HG03558 (cell line): ENCODE data around the gene VIT.
"Not testable (repeated sequence)": the region's sequence is repeated elsewhere in the genome, so short reads cannot be mapped to it uniquely, and the experiment has no call there.

Source experiments
- ATAC-seq: cut with Tn5 transposase; IDR thresholded peaks from one replicate; pipeline ENCODE4 v1.9.1; 2021; ENCODE audit warnings: moderate number of reproducible peaks; ENCODE audit not compliant: unreplicated experiment; ENCODE audit errors: extremely low read depth

The VIT gene

DNA sequence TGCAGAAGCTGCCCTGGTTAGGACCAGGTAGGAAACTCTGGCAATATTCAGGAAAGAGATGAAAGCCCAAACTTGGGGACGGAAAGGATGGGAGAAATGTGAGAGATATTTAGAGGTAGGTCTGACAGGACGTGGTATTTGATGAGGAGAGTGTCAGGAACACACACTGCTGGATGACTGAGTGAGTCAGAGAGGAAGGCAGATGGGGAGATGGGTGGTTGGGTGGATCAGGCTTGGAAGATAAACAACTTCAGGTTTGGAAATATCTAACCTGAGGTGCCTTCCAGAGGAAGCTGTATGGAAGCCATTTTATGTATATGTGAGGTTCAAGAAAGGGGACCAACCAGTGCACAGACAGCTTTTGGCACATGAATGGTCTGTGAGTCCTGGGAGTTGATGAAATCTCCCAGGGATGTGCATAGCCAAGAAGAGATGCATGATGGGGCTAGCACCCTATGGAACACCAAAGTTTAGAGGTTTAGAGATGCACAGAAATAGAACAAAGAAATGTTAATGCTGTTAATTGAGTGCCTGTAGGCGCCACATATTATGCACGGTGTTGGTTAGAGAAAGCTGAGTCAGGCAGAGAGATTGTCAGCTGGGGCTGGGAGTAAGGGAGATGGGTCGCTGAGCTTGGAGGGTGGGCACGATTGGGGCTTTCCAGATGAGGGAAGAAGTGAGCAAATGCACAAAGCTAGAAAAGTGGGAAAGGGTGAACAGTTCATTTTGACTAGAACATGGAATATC lies 101.0 kb downstream of the VIT start:
- no peak for ATAC-seq

GRCh38 chr2:36798724-36799123 lies 102.2 kb downstream of the VIT start:
- ATAC-seq, result no peak

DNA sequence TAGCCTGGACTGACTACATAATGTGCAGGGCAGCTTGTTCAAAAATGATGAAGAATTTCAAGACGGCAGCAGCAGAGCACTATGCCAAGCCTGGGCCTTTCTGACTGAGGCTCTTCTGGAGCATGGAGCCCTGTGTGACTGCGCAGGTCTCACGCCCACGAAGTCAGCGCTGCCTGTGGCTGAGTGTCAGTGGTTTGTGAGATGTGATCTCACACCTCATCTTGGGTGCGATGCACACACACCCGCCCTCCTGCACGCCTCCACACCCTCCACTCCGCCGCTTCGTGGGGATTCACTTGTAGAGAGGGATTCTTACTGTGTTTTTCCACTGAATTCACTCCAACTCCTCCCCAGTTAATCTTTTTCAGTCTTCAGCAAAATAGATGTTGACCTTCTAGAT lies 103.9 kb downstream of the VIT start:
- no peak for ATAC-seq

DNA sequence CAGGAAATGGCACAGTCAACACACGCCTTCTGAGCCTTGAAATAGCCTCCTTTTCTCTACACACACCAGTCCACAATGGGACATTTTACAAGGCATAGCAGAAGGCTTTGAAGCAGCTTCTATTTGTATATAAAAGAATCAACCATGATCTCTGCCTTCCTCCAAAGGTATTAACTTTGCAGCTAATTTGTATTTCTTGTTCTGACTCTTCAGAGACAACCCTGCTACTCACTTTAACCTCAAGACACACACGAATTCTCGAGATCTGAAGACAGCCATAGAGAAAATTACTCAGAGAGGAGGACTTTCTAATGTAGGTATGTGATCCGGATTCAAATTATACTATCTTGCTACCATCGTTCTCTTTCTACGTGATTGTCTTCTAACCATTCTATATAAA lies 104.6 kb downstream of the VIT start:
- ATAC-seq, result no peak

GRCh38 chr2:36802952-36803351 lies 106.4 kb downstream of the VIT start:
- ATAC-seq, result no peak

DNA sequence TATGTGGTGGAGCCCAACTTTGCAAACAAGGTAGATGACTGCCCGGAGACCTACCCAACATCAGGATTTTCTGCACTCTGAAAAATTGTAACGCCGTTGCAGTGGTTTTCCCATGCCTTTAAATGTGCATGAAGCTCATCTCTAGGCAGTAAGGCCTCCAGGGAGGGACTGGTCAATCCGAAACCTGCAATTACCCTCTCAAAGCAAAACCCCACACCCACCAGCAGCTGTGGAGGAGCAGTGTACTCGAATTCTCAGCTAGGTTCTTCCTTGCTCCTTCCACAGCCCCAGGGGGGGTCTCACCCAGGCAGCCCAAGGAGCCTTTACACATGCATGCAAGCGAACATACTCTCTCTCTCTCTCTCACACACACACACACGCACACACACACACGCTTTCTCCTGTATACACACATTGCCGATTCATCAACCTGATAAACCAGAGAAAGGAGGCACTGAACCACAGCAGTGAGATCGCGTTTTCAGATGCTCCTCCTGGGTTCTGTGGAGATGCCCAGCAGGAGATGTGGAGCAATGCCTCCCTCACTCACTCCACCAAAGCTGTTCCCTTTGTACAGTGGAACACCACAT lies 109.2 kb downstream of the VIT start:
- ATAC-seq, result no peak

DNA sequence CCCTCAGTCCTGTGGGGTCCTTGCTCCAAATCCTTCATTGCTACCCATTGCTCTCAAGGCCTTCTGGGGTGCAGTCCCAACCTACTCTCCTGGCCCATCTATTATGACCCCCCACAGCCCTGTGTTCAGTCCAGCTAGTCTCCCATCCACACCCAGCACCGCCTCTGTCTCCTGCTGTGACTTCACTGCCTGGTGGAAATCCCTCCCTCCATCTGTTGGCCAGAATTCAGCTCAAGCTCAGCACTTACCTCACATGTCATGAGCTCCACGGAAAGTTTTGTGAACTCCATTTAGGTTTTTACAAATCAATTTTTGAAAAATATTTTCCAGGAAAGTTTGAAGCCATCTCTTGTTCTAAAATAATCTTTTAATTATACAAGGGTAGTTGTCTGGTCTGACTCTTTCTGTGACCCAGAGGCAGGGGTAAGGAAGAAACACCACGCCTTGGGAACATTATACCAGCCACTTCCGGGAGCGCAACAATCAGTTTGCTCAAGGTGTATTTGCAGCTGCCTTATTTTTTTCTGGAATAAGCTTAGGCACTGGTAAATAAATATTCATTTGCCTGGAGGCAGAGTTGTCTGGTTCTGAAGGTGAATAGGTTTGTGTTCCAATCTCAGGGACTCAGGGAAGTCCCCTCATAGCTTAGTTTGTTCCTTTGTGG lies 110.8 kb downstream of the VIT start:
- no peak for ATAC-seq

- no peak for ATAC-seq
Observed at GRCh38 chr2:36808386-36809068, 112.0 kb downstream of the VIT start.

GRCh38 chr2:36809069-36809445 lies 112.5 kb downstream of the VIT start:
- ATAC-seq, result no peak

GRCh38 chr2:36811071-36811470 lies 114.6 kb downstream of the VIT start:
- no peak for ATAC-seq

GRCh38 chr2:36812196-36812595 lies 115.7 kb downstream of the VIT start:
- no peak for ATAC-seq

DNA sequence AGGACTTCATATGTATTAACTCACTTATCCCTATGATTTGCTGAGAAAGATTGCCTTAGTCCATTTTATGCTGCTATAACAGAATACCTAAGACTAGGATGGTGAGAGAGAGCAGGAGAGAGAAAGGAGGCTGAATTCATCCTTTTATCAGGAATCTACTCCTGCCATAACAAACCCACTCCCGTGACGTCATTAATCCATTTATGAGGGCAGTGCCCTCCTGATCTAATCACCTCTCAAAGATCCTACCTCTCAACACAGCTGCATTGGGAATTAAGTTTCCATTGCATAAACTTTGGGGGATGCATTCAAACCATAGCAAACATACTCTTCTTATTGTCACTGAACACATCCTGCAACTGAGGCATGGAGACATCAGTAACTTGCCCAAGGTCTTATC lies 122.0 kb downstream of the VIT start:
- no peak for ATAC-seq

GRCh38 chr2:36819095-36819711 lies 122.7 kb downstream of the VIT start:
- ATAC-seq, result no peak

GRCh38 chr2:36820942-36821605 lies 124.6 kb downstream of the VIT start:
- no peak for ATAC-seq

- ATAC-seq, result no peak
Observed at GRCh38 chr2:36823862-36824261, 127.4 kb downstream of the VIT start.

DNA sequence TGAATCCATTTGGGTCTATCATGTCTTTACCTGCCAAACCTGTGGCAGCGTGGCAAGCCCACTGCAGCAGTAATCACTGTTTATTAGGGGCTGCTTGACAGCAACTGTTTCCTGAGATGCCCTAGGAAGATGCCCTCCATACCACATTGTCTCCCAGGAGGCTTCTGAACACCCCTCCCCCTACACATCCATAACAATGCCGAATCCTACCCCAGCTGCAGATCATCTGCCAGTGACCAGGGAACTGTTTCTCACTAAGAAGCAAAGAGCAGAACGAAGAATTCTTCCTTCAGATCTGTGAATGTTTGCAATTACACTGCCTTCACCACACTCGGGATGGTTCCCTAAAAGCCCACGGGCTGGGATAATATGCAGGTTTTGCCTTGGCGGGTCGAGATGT lies 127.8 kb downstream of the VIT start:
- no peak for ATAC-seq

DNA sequence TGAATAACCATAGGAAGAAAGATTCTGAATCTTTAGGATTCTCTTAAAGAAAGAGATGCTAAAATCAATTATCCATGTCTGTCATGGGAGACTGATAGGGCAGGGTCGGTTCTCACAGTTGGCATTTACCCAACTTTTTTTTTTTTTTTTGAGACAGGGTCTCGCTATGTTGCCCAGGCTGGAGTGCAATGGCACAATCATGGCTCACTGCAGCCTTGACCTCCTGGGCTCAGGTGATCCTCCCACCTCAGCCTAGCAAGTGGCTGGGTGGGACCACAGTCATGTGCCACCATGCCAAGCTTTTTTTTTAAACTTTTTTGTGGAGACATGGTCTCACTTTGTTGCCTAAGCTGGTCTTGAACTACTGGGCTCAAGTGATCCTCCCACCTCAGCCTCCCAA lies 128.2 kb downstream of the VIT start:
- not testable (repeated sequence) for ATAC-seq

GRCh38 chr2:36831185-36831584 lies 134.7 kb downstream of the VIT start:
- ATAC-seq, result no peak

DNA sequence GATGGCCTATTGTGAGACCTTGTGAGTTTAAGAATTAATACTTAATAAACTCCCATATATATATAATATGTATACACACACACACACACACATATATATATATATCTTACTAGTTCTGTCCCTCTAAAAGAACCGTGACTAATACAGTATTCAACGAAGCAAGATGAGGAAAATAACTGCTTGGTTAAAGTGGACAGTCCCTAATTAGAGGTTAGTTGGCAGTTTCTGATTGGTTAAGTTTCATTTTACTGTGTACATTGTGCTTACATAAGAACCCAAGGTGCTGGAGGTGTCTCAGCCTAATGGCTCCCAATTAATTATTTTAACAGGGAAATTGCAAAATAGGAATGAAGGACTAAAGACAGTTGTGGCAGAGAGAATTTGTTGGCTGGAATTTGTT lies 137.7 kb downstream of the VIT start:
- no peak for ATAC-seq
